Activated naive CD8-positive, alpha-beta T cell treated with anti-CD3 and anti-CD28 coated beads, Interleukin-2, amount 50 U/mL, for 16 hours (primary cell): ENCODE results near the gene CXCL17.
"Not testable (repeated sequence)": the region's sequence is repeated elsewhere in the genome, so short reads cannot be mapped to it uniquely, and the experiment has no call there.

Source experiments
- DNase-seq: peaks from one replicate; pipeline ENCODE4 v3.0.0-alpha.2; 2020; ENCODE audit warnings: low read depth, low spot score

The CXCL17 gene

DNA sequence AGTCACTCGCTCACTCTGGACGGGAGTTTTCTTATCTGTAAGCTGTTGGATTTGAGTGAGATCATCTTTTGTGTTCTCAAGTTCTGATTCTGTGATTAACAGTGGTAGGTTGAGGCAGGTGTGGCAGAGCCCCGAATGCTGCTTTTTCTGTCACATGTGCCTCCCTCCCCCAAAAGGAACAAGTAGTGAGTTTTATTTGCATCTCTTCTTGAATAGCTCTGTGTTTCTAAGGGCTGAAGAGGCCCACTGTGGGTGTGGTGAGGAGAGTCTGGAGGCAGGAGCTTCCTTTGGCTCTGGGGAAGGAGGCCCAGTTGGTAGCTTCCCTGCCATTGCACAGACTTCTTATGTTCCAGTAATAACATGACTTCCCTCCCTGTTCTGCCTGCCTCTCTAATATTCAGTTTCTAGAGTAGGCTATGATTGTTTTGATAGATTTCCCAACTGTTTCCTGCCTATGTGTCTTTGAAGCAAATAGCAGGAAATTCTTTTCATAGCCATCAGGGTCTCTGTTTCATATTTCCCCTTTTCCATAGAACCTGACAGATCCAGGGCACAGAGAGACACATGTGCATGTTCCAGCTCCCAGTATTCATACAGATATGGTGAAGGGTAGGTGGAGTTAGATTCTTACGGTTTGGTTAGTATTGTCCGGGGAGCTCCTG is 23.9 kb upstream of the CXCL17 start:
- DNase-seq, result no peak

DNA sequence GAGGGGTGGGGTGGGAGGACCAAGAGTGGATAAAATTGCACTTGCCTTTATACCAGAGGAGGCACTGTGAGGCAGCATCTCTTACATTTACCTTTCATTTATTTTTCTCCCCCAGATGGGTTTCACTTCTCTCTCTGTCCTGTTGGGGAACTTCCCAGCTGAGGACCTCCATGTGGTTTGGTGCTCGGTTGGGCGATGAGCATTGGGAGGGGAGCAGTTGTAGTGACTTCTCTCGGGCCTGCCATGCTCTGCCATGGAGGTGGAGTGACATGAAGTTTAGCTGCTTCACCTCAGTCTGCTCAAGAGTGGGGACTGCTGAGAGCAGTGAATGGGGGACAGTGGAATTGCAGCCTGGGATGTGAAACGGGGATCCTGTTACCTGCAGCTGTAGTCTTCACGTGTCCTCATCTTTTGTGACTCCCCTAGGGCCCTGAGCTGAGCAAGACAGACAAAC is 23.1 kb upstream of the CXCL17 start:
- DNase-seq, result no peak

DNA sequence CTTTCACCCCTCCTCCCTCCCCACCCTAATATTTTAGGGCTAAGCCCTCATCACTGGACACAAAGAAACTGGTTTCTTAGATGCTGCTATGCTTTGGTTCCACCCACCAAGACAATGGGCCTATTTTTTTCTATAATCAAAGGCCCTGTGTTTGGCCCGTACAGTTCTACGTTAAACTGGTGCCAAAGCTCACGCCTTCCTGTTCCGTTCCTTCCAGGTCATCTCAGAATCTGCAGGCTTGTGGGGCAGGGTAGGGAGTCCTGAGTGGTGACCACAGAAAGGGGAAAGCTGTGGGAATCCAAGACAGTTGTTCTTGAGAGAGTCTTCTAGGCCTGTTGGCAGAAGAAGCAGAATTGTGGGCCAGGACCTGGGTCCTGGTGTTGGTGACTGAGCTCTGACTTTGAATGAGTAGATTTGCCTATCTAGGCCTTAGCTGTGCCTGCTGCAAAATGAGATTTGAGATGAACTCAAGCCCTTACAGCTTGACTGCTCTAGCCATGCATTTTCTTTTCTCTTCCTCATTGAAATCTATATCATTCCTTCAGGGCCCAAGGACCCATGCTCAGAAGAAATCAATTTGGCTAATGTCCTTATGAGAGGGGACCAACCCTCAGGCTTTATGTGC is 19.1 kb upstream of the CXCL17 start:
- DNase-seq, result no peak

DNA sequence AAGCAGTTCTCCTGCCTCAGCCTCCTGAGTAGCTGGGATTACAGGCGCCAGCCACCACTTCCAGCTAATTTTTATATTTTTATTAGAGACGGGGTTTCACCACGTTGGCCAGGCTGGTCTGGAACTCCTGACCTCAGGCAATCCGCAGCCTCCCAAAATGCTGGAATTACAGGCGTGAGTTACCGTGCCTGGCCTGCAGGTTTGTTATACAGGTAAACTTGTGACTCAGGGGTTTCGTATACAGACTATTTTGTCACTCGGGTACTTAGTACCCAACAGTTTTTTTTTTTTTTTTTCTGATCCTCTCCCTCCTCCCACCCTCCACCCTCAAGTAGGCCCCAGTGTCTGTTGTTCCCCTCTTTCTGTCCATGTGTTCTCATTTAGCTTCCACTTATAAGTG is 18.5 kb upstream of the CXCL17 start:
- not testable (repeated sequence) for DNase-seq

DNA sequence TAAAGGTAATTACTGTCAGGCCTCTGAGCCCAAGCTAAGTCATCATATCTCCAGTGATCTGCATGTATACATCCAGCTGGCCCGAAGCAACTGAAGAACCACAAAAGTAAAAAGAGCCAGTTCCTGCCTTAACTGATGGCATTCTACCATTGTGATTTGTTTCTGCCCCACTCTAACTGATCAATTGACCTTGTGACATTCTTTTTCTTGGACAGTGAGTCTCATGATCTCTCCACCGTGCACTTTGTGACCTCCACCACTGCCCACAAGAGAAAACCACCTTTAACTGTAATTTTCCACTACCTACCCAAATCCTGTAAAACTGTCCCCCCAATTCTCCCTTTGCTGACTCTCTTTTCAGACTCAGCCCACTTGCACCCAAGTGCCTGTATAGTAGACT is 17.2 kb upstream of the CXCL17 start:
- DNase-seq, result no peak

DNA sequence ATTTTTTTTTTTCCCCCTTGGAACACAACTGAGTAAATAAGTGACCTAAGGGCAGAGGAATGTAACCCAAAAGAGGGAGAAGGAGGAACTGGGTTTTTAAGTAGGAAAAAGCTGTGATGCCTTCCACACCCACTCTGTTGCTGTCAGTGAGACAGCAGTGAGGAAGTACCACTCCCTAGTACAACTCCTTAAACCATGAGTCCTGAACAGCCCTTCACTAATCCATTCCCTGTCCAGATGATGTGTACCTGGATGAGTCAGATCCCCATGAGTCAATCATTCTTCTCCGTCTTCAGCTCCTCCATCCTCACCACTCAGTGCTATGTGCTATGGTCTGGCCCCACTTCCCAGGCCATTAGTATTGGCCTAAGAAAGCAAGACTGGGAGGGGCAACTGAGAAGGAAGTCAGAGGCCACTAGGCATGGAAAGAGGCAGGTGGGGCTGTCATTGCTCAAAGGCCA is 12.9 kb upstream of the CXCL17 start:
- DNase-seq, result no peak

- no peak for DNase-seq
These were observed 12.3 kb upstream of the CXCL17 start for GRCh38 chr19:42455086-42455485.

GRCh38 chr19:42452590-42452989 is 9.8 kb upstream of the CXCL17 start:
- DNase-seq, result no peak

DNA sequence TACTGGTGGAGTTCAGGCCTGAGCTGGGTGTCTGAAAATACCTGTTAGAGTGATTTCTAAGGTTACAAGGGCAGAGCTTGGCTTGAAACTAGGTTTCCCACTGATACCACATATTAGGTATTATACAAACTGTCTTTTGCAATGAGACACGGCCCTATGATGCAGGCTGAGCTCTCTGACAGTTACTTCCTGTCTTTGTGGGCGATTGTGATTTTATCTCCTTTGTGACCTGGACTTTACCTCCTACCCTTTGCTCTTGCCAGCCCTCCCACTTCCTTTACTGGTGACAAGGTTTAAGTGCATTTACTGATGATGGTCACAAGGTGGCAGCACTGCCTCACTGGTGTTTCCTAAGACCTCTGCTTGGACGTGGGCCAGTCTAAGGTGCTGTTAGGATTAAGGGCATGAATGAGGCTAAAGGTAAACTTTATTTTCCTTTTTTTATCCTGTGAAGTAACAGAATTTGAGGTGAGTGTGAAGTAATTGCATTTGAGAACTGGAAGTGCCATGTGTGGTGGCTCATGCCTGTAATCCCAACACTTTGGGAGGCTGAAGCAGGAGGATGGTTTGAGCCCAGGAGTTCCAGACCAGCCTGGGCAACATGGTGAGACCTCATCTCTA is 7.7 kb upstream of the CXCL17 start:
- peak; percentile 35 for DNase-seq

DNA sequence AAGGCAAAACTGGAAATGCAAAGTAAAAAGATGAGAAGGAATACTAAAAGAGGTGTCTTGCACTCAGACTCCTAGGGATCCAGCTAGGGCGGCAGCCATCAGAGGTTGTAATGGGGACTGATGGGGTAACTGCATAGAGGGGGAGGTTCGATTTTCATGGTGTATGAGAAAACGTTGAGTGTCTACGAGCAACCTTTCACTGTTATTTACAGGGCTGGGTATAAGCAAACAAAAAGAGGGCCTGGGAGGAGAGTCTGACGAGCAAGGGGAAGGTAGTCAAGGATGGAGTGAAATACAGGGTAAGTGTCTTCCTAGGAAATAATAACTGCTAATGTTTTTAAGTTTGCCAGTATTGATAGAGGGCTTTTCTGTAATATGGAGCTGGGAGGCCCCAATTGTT is 5.6 kb upstream of the CXCL17 start:
- DNase-seq, result not testable (repeated sequence)

GRCh38 chr19:42445948-42446347 is 3.2 kb upstream of the CXCL17 start:
- no peak for DNase-seq

GRCh38 chr19:42443944-42444398 is 1.2 kb upstream of the CXCL17 start:
- no peak for DNase-seq

DNA sequence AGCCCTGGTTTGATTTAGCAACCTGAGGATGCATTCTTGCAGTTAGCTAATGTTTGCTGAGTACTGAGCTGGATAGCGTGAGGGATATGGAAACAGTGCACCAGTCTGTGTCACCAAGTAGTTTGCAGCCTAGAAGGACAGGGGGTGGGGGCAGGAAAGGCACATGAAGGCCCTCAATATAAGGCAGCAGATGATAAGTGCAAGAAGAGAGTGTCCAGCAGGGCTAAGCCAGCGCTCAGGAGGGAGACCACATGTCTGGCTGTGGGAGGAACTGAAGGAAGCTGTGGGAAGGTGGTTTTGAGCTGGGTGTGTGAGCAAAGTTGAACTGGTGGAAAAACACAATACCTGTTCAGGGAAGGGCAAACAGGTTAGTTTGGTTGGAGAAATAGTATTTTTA is 1.7 kb downstream of the CXCL17 start:
- DNase-seq, result no peak

DNA sequence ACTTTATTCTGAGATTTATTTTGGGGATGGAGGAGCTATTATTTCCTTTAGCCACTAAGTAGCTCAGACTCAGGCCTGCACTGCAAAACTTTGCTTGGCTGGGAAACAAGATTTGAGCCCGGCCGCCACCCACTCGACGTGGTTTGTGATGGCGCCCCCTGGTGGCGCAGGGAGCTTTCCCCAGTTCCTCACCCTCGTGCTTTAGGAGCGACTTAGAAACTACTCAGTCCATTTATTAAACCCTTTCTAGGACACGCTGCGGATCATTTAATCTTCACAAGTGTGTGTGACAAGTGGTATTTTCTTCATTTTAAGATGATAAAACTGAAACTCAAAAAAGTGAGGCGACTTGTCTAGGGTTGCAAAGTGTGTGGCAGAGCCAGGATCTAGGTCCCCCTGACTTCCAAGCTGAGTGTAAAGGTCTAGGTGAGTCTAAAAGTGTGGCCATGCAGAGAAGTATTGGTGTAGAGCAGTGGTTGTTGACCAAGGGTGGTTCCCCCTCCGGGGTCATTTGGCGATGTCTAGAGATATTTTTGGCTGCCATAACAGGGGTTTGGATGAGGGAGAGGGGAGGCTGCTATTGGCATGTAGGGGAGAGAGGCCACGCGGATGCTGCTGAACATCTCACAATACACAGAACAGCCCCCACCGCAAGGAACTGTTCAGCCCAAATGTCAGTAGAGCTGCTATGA is 2.2 kb downstream of the CXCL17 start:
- DNase-seq, result peak; percentile 67

DNA sequence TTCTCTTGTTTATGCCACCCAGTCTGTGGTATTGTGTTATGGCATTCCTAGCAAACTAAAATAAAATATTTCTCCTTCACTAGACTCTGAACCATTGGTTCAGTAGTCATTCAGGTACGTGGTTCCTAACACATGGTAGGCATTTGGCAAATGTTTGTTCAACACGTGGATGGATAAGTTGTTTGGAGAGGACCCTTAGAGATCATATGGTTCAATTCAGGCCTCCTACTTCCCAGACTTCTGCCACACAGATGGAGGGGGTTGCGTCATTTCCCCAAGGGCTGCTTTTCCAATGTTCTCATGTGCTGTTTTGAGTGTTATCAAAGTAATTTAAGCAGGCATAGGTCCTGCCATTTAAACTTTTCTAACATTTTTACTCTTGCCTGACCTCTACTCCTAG is 6.7 kb downstream of the CXCL17 start:
- no peak for DNase-seq

DNA sequence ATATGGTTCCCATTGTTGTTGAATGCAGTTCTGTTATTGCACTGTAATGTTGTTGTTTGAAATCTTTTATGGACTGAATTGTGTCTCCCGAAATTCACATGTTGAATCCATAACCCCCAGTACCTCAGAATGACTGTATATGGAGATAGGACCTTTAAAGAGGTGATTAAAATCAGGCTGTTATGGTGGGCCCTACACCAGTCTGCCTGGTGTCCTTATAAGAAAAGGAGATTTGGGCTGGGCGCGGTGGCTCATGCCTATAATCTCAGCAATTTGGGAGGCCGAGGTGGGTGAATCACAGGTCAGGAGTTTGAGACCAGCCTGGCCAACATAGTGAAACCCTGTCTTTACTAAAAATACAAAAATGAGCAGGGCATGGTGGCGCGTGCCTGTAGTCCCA is 7.4 kb downstream of the CXCL17 start:
- DNase-seq, result no peak

DNA sequence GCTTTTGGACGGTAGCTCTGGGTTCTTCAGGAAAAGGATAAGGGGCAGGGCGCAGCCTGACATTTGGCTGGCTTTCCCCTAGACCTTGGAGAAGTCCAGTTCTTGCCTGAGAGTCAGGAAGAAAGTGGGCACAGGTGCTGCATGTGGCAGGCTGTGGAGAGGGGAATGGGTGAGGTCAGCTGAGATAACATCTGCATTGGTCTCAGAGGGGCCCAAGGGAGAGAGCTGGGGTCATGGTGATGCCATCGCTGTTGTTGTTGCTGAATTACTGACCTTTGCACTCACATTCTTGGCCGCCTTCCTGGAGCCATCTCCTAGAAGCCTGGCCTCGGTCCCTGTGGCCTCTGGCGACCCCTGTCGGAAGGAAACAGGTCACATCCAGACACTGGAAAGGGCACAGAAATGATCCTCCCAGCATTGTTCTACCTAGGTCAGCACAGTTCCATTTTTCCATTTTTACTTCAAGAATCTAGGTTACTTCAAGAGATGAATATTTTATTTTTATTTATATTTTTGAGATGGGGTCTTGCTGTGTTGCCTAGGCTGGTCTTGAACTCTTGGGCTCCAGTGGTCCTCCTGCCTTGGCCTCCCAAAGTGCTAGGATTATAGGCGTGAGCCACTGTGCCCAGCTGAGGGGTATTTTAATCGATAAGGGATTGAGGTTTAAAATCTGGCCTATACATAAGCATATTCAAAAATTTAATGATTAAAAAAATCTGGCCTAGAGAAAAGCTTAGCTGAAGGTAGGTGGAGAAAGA is 9.1 kb downstream of the CXCL17 start:
- peak; percentile 30 for DNase-seq

- DNase-seq, result no peak
These were observed 11.3 kb downstream of the CXCL17 start for GRCh38 chr19:42431486-42431885.

- DNase-seq, result no peak
These were observed 14.1 kb downstream of the CXCL17 start for GRCh38 chr19:42428676-42429075.

DNA sequence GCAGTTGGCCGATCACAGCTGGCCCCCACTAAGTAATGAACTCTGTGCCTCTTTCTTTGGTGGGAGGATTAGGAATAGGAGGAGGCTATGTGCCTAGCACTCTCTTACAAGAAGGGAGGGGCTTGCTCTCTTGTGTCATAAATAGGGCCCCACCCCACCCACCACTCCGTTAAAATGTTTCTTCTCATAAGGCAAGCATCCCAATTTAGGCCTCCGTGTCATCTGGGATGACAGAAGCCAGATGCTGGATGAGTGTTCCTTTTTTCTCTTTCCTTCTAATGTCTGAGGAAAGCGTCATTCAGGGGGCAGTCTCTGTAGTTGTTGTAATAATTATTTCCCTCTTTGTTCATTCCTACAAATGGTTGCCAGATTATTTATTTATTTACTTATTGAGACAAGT is 15.4 kb downstream of the CXCL17 start, which contains the start of gene LIPE:
LIPE (minus strand) TSS at position 76 of the 400 bp plus-strand sequence. CDS start 239 bp downstream, outside the sequence.
- no peak for DNase-seq

DNA sequence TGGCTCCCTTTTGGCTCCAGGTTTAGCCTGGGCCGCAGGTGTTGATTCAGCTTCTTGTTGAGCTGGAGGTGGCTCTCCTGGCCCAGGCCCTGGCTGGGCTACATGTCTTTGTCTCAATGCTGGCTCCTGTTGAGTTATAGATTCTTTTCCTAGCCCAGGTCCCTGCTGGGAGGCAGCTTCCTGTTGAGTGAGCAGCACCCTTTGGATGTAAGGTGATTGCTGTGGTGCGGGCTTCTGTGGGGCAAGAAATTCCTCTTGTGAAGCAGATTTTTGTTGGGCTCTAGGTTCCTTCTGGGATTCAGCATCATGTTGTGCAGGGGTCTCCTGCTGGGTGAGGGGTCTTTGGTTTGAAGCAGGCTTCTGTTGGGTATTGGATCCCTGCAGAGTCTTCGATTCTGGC is 16.1 kb downstream of the CXCL17 start:
- DNase-seq, result no peak
